ENCODE measurements around the gene CD69.
A peak's percentile ranks its signal among the peaks of the same experiment; 100 is the strongest.
"Not testable (repeated sequence)": the region's sequence is repeated elsewhere in the genome, so short reads cannot be mapped to it uniquely, and the experiment has no call there.

The CD69 gene

GRCh38 chr12:9707864-9708808, 52.6 kb downstream of the CD69 start:
- peaks cover 16 to 49% (median 30%) of the 10 kb centered on the region in 10 experiments for H3K4me1 ChIP-seq
- H3K4me3 ChIP-seq = no peak overlapping the region
- no peaks in the 10 kb centered on the region for H3K36me3 ChIP-seq
- TF ChIP-seq Cebpa-rat (IDR thresholded peaks at IDR 0.05) = no peak
- no peaks in the 10 kb centered on the region for H3K27me3 ChIP-seq
- H3K9me3 ChIP-seq (replicated peaks in 1 of 11) = peaks cover 6 to 29% (median 15%) of the 10 kb centered on the region in 11 experiments; a peak in 18 of 22 replicates
- H4K20me1 ChIP-seq = no peaks in the 10 kb centered on the region
- H3K27ac ChIP-seq = peak overlapping the region in 5 of 11 experiments; percentile 7 to 37 (median 15); a peak in 7 of 22 replicates
- peak overlapping the region in 5 of 11 experiments; percentile 13 to 76 (median 56); a peak in 8 of 22 replicates for H3K4me2 ChIP-seq
- H3K9ac ChIP-seq = 0 out of 22 replicates have a peak overlapping the region, but pooled peaks of 1 of the 11 experiments have one; percentile 5

GRCh38 chr12:9707356-9707755, 53.3 kb downstream of the CD69 start:
- Histone ChIP-seq H3K9ac (no peak overlapping the region), H3K9me3 (replicated peaks in 1 of 11) (peaks cover 6 to 29% (median 15%) of the 10 kb centered on the region in 11 experiments; a peak in 18 of 22 replicates), H3K4me3 (no peak overlapping the region), H3K27me3 (no peaks in the 10 kb centered on the region), H3K36me3 (no peaks in the 10 kb centered on the region), H3K27ac (peak overlapping the region in 2 of 11 experiments; percentile 18 to 37; a peak in 5 of 22 replicates), H3K4me2 (peak overlapping the region in 6 of 11 experiments; percentile 13 to 76 (median 40); a peak in 7 of 22 replicates), H3K4me1 (peaks cover 14 to 57% (median 28%) of the 10 kb centered on the region in 10 experiments), H4K20me1 (no peaks in the 10 kb centered on the region)
- TF ChIP-seq Cebpa-rat (IDR thresholded peaks at IDR 0.05) = no peak

- Histone ChIP-seq H3K27me3 (no peaks in the 10 kb centered on the region), H3K9me3 (replicated peaks in 1 of 11) (peaks cover 6 to 29% (median 15%) of the 10 kb centered on the region in 11 experiments; a peak in 18 of 22 replicates), H3K4me1 (peaks cover 24 to 67% (median 40%) of the 10 kb centered on the region in 10 experiments), H3K4me2 (peak overlapping the region; percentile 6 to 76 (median 44); a peak in 19 of 22 replicates), H3K4me3 (no peak overlapping the region), H4K20me1 (no peaks in the 10 kb centered on the region), H3K27ac (peak overlapping the region in 5 of 11 experiments; percentile 5 to 65 (median 38); a peak in 7 of 22 replicates), H3K9ac (peak overlapping the region in 1 of 11 experiments; percentile 44; a peak in 2 of 22 replicates), H3K36me3 (no peaks in the 10 kb centered on the region)
- no peak for TF ChIP-seq Cebpa-rat (IDR thresholded peaks at IDR 0.05)
These were observed 54.5 kb downstream of the CD69 start for GRCh38 chr12:9706086-9706685.

- Histone ChIP-seq H3K4me1 (peaks cover 24 to 84% (median 45%) of the 10 kb centered on the region in 10 experiments), H3K9me3 (replicated peaks in 1 of 11) (peaks cover 6 to 29% (median 15%) of the 10 kb centered on the region in 11 experiments; a peak in 18 of 22 replicates)
- not testable (repeated sequence) for H3K27me3 ChIP-seq, H3K4me3 ChIP-seq, H4K20me1 ChIP-seq, H3K36me3 ChIP-seq, H3K4me2 ChIP-seq, H3K27ac ChIP-seq, H3K9ac ChIP-seq
These were observed 56.1 kb downstream of the CD69 start for GRCh38 chr12:9704561-9704960.
